ENCODE data around the gene RLF.

The RLF gene, protein sequence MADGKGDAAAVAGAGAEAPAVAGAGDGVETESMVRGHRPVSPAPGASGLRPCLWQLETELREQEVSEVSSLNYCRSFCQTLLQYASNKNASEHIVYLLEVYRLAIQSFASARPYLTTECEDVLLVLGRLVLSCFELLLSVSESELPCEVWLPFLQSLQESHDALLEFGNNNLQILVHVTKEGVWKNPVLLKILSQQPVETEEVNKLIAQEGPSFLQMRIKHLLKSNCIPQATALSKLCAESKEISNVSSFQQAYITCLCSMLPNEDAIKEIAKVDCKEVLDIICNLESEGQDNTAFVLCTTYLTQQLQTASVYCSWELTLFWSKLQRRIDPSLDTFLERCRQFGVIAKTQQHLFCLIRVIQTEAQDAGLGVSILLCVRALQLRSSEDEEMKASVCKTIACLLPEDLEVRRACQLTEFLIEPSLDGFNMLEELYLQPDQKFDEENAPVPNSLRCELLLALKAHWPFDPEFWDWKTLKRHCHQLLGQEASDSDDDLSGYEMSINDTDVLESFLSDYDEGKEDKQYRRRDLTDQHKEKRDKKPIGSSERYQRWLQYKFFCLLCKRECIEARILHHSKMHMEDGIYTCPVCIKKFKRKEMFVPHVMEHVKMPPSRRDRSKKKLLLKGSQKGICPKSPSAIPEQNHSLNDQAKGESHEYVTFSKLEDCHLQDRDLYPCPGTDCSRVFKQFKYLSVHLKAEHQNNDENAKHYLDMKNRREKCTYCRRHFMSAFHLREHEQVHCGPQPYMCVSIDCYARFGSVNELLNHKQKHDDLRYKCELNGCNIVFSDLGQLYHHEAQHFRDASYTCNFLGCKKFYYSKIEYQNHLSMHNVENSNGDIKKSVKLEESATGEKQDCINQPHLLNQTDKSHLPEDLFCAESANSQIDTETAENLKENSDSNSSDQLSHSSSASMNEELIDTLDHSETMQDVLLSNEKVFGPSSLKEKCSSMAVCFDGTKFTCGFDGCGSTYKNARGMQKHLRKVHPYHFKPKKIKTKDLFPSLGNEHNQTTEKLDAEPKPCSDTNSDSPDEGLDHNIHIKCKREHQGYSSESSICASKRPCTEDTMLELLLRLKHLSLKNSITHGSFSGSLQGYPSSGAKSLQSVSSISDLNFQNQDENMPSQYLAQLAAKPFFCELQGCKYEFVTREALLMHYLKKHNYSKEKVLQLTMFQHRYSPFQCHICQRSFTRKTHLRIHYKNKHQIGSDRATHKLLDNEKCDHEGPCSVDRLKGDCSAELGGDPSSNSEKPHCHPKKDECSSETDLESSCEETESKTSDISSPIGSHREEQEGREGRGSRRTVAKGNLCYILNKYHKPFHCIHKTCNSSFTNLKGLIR (N-terminal part only)

DNA sequence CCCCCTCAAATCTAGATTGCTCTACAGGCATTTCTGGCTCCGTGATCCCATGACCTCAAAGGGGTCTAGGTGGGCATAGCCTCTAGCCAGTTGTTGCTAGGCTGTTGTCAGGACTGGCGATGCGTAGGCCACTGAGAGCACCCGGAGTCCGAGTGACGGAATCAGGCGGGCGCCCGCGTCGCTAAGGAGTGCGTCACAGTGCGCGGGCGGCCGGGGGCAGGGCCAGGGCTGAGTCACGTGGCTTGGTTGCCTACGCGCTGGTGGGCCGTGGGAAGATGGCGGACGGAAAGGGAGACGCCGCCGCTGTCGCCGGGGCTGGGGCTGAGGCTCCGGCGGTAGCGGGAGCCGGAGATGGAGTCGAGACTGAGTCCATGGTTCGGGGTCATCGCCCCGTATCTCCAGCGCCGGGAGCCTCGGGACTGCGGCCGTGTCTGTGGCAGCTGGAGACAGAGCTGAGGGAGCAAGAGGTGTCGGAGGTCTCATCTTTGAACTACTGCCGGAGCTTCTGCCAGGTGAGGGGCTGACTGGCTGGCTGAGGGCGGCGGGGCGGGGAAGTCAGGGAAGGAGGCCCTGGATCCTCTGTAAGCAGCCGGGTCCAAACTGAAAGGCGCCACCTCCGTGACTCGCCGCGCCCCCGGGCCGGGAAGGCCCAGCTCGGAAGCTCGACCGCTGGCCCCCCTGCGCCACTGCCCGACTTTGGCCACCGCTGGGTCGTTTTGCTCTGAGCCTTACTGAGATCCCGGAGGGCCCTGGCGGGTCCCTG is at the start of gene RLF:
TSS of gene RLF (plus strand) at position 263 of the 763 bp plus-strand sequence. CDS start at position 276, 13 bp downstream.
- peak; percentile 95 to 100 for DNase-seq

DNA sequence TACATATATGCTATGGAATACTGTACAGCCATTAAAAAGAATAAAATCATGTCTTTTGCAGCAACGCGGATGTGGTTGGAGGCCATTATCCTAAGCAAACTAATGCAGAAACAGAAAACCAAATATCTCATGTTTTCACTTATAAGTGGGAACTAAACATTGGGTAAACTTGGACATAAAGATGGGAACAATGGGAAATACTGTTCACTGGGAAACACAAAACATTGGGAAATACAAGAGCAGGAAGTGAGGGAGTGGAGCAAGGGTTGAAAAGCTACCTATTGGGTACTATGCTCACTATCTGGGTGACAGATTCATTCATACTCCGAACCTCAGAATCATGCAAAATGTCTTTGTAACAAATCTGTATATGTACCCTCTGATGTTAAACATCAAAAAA is 46.8 kb upstream of the RLF start:
- no peak for DNase-seq

DNA sequence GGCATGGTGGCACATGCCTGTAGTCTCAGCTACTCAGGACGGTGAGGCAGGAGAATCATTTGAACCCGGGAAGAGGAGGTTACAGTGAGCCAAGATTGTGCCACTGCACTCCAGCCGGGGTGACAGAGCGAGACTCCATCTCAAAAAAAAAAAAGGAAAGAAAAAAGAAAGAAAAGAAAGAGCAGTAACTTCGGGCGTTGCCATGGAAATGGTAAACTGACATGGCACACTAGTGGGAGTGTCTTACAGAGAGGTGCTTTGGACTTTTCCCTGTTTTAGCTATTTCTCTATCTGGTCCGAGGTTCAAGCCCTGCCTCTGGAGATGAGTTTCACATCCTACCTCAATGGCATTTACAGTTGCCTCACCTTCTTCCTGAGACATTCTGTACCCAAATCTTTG is 41.1 kb upstream of the RLF start:
- no peak for DNase-seq

DNA sequence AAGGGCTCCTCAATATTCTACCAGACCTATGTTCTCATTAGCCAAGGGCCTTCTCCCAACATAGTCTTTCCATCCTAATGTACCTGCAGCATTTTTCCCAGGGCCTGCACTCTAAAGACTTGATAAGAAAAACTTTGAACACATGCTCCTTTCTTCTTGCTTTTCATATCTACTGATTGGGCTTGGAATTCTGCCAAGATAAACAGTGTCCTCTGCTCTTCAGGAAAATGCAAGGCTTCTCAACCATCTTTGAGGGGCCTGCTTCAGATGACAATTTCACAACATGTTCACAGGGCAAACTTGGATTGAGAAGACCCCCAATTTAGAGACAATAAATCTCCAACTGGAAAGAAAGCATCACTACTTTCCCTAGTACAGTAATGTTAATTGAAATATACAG is 38.3 kb upstream of the RLF start:
- DNase-seq: no peak

DNA sequence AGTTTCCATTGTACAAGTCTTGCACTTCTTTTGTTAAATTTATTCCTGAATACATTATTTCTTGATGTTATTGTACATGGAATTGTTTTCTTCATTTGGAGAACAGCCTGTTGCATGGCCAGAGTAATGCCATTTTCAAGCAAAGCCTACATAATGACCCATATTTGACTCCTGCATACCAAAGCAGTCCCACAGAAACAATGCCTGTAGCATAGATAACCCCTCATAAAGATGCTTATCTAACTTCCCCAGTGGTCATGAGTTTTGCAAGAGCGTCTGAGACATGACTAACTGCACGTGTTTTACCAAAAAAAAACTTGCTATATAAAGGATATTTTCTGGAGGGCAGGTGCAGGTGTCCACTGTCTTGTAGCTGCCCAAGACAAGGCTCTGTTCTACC is 30.3 kb upstream of the RLF start:
- peak in 1 of 2 donors; percentile 36 for DNase-seq

DNA sequence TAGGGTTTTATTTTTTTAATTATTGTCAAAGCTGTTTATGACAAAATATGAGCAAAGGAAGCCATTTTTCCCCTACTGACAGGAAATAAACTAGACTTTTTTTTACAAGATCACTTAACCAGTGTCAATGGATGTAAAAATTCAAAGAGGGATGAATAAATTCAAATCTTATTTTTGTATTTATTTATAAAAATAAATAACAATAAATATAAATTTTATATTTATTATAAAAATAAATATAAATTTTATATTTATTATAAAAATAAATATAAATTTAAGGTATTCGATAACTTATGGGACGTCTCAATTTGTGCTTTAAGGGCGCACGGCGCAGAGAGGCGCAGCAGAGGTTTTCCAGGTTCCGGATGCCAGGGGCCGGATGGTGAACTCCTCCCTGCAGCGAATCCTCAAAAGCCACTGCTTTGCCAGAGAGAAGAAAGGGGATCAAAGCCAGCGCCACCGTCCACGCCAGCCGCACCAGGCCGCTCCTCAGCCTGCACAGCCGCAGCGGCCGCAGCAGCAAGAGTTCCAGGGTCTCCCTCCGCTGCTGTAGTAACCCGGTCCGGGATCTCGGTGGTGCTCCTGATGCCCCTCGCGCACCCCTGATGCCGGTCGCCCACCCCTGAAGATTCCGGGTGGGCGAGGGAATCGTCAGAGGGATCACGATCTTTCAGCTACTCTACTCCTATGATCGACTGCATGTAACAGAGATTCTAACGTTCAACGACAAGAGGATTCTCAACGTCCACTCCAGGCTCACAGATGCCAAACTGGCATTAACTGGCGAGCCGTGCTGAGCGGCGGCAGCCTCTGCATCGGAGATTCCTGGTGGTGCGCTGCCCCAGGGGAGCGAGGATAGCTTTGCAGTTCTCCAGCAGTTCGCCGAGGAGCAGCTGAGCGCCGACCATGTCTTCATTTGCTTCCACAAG is 28.5 kb upstream of the RLF start:
- DNase-seq: no peak

DNA sequence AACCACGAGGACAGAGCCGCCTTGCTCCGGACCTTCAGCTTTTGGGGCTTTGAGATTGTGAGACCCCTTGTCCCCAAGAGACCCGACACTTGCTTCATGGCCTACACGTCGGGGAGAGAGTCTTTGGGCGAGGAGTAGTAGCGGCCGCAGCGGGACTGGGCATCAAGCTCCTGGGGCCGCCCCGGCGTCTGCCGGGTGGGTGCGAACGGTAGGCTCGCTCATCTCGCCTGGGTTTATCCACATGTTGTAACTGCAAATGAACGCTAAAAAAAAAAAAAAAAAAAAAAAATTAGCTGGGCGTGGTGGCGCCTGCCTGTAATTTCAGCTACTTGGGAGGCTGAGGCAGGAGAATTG is 27.9 kb upstream of the RLF start:
- DNase-seq: no peak

DNA sequence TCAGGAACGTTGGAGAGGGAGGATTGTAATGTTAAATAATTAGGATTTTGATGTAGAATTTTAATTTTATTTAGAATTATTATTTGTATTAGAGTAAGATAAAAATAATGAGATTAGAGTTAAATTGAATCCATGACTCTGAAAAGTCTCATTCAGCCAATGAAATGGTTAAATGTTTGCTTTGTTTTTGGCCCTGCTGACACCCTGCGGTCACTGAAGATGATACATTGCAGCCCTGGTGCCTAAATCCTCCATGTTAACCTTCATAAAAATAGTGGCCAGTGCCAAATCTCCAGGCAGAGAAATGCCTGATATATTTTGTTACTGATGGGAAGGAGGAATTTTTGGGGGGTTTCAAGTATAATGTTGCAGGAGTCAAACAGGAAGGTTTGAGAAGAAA is 27.3 kb upstream of the RLF start:
- DNase-seq: no peak

DNA sequence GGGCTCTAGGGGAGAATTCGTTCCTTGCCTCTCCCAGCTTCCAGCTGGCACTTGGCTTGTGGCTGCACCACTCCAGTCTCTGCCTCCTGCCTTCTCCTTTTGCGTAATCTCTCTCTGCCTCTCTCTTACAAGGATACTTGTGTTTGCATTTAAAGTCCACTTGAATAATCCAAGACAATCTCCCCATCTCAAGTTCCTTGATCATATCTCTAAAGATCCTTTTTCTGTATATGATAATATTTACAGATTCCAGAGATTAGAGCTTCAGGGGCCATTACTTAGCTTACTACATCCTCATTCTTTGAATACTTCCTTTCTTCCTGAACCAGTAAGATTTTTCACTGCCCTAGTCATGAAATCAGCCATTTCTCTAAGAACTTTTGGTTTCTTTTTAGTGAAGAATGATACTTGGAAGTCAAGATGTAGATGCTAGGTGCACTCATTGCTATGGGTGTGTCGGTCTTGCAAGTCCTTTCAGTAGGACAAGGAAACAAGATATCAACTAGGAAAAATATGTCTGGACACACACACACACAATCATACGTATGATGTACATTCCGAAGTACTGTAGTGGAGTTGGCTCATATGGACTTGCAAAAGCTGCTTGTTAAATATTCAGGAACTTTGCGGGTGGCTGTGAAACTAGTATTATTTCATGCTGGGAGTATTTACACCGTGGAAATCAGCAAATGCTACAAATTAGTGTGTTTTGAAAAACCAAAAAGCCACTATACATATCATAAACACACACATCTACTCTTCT is 20.8 kb upstream of the RLF start:
- DNase-seq: peak in 1 of 2 donors; percentile 21

DNA sequence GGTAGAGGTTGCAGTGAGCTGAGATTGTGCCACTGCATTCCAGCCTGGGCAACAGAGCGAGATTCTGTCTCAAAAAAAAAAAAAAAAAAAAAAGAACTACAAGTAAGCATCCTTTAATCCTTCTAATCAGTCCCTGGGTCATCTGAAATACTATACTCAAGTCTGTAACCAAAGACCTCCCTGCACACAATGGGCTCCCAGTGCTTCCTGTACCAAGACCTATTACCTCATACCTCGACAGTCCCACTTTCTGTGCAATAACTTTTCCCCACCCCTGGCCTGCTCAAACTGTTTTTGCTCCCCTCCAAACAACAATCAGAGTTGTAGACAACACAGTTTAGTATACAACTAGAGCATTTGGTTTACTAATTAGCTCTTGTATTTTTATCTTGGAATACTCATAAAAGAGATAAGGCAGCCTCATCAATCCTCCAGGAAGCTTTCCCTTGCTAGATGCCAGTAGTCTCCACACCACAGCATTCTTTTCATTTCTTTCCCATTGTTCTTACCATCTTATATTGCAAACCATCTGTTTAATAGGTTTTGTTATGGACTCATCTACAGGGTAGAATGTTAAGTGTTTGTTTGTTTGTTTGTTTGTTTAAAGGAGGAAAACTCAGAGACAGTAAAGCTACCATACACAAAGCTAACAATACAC is 19.2 kb upstream of the RLF start:
- DNase-seq: no peak

DNA sequence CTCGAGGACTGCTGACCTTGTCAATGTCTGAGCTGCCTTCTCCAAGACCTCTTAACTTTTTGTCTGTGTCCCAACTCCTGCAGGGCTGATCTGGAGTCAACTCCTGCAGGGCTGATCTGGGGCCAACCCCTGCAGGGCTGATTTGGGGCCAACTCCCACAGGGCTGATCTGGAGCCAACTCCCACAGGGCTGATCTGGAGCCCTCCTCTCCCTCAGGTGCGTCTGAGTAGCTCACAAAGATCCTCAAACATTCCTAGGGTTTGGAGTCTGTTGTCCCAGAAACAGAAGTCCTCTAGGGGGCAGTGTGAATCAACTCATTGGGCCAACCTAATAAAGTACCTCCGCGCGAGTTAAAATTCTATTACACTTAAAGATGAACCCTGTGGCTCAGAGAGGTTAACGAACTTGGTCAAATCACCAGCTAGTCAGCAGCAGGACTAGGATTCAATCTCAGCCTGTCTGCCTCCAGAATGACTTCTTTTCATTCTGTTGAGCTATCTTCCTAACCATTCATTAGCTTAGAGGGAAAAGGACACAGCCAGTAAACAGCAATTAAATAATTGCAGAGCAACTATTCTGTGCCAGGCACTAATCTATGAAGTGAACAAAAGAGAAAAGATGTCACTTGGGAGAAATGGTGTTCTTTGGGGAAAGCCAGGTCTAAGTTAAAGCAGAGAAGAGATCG is 17.2 kb upstream of the RLF start:
- DNase-seq: peak; percentile 48 to 94

DNA sequence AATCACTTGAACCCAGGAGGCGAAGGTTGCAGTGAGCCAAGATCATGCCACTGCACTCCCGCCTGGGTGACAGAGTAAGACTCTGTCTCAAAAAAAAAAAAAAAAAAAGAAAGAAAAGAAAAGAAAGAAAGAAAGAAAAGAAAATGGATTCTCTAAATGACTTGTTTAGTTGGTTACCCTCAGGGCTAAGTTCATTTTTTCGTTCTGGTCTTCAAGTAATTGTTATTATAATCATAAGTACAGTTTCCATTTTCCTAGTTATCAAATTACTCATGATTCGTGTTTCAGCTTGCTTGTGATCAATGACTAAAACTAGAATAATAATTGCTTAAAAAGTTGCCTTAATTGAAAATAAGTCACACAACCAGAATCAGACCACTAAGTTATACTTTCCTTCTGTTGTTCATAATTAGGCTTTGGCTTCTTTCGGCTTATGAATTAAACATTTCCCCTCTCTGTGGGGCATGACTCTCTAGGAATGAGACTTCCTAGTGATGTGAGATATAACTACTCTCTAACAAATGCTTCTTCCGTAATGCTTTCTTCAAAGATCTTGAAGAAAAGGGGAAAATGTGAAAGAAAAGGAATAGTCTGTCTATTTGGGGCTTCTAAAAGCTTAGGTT is 9.6 kb upstream of the RLF start:
- DNase-seq: no peak

DNA sequence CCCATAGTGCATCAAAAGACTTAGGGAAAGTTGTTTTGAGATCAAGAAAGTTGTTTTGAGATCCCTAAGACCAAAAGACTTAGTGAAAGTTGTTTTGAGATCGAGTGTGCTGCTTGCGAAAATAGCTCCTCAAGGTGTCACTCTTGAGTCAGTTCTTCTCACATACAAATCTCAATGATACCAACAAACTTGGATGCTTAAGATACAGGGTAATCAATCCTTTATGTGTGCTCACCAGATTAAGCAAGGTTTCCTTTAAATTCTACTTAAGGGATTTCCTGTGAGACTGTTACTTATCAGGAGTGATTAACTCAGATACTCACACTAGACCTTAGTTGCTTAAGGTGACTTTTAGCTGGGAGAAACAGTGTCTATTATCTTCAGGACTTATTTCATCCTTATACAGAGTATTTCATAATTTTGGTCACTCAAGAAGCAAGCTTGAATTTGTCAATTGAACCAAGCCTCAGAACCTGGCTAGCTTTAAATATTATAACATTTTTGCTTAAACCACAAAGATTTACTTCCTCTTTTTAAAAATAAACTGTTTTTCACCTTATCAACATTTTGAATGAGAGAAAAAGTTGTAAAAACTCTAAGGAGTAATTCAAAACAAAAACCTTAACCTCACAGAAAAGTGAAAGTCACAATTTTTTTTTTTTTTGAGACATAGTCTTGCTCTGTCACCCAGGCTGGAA is 8.0 kb upstream of the RLF start:
- DNase-seq: peak; percentile 31 to 54

DNA sequence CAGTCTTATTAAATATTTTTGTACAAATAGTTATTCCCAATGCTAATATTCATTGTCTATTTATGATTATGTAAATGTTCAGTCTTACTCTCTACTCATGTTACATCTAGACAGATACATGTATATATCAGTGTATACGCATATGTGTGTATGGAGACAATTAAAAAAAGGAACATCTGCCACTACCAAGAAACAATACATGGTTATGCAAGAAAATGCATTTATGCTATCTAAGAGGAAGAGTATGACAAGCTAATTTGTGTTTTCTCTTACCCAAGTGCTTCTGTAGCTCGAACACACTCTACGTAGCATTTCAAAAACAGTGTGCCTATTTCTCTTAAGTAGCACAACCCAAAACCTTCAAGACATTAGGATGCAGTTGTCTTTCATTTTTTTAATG is 6.1 kb upstream of the RLF start:
- DNase-seq: peak; percentile 47 to 57

DNA sequence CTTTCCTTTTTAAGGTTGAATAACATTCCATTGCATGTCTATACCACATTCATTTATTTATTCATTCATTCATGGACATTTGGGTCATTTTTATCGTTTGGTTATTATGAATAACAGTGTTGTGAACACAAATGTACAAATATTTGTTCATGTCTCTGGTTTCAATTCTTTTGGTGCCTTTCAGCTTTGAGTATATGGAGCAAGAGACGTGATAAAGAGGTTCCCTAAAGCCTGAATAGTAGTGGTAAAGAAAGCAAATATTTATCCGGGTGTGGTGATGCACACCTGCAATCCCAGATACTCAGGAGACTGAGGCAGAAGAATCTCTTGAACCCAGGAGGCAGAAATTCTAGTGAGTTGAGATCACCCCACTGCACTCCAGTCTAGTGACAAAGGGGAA is 5.3 kb upstream of the RLF start:
- DNase-seq: no peak

DNA sequence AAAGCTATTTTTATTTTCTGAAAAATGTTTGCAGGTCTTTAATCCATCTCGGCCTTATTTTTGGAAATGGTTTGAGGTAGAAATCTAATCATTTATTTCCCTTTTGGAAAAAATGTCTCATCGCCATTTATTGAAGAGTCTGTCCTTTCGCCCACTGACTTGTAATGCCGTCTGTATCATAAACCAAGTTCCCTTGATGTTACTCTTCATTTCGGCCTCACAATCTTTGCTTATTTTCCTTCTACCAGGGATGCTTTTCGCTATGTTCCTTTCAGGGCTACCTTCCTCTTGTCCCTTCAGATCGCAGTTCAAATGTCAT is 422 bp upstream of the RLF start:
- no peak for DNase-seq

DNA sequence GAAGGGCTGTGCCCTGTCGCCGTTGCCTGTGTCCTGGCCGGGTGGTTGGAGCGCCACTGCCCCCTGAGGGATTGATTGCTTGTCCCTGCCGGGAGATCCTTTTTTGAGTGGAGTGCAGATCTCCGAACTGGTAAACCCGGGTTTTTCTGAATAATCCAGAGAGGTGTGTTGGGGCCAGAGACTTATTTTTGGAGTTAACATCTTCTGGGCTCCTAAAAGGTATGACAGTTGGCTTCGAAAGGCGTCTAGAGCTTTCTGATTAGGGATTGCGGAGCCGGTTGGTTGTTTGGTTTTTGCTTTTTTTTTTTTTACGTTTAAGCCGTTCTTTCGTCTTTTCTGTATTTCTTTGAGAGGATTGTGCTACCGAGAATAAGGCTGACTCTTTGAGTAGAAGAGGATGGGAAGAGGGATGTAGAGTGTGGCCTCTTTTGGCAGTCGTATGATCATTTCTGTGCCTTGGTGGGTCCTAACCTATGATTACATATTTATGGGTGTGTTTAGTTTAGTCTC is 756 bp downstream of the RLF start:
- no peak for DNase-seq

All from inflammatory macrophage treated with lipopolysaccharide for 1 hour (primary cell).